GM12892 (cell line): ENCODE data around the gene FMOD.

Experiments
- POLR2A ChIP-seq: IDR thresholded peaks from 2 replicates; pipeline ENCODE4 v1.6.1; 2011; ENCODE audit warnings: low read depth, low read length, control low read depth
- POLR2AphosphoS5 ChIP-seq: IDR thresholded peaks from 2 replicates; pipeline ENCODE4 v1.6.1; 2011; ENCODE audit warnings: low read depth, low read length, control low read depth
- TAF1 ChIP-seq: IDR thresholded peaks from 2 replicates; pipeline ENCODE4 v1.6.1; 2011; ENCODE audit warnings: low read depth, mild to moderate bottlenecking, control low read depth, low read length, borderline replicate concordance

DNA sequence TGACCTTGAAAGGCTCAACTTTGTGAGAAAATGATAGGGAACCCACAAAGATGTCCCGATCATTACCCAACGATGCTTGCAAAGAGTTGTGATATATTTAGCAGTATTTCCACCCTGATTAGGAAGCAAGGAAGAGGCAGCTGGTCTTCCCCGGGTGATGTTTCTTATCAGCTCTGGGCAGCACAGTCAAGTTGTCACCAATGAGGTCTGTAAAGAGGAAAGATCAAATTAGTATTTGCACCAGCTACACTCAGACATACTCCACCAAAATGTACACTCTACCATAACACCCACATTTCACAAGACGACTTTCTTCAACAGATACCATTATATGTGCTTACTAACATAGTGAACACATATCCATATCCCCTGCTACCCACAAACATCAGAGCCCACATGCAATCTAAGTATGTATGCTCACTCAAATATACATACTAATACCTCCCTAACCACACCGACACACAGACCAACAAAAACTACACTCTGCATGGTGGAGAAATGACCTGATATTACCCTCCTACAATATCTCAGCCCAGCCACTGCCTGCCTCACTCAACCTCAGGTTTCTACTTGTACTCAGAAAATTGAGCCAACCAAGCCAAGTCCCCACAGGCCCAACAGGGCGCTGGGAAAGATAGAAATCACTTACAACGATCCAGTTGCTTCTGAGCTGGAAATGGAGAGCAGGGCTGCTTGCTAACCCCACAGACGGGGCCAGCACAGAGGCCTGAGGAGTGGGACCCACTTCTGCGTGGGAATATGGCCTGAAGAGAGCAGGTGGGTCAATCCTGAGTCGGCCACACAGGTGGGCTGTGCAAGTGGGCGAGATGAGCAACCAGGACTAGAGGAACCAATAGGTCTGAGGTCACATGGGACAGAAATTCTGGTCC lies 50.2 kb downstream of the FMOD start:
- no peak for TF ChIP-seq POLR2AphosphoS5
- TF ChIP-seq POLR2A: peak; percentile 32; the same call in 1 of the 2 replicates
- TF ChIP-seq TAF1: no peak
